Brain microvascular endothelial cell (primary cell): Measurements from ENCODE around the gene LRRC7.

Source experiments
- DNase-seq: peaks from one replicate; pipeline ENCODE4 v3.0.0-alpha.2; 2020
- H3K27ac ChIP-seq: fragments of 250-450 bp; sonication (Bioruptor Pico); 2 replicates; pipeline ENCODE4 v1.5.1; 2020; ENCODE audit warnings: mild to moderate bottlenecking, moderate library complexity
- H3K27me3 ChIP-seq: fragments of 250-450 bp; sonication (Bioruptor Pico); replicated peaks from 2 replicates; pipeline ENCODE4 v1.5.1; 2020; ENCODE audit warnings: mild to moderate bottlenecking
- H3K36me3 ChIP-seq: fragments of 250-450 bp; sonication (Bioruptor Pico); replicated peaks from 2 replicates; pipeline ENCODE4 v1.5.1; 2020; ENCODE audit warnings: mild to moderate bottlenecking
- H3K4me3 ChIP-seq: 2 replicates; pipeline ENCODE4 v1.5.1; 2011; ENCODE audit warnings: low read depth, mild to moderate bottlenecking, control low read depth, low read length, moderate library complexity
- CTCF ChIP-seq: IDR thresholded peaks from 2 replicates; pipeline ENCODE4 v1.5.1; 2011; ENCODE audit warnings: low read depth, mild to moderate bottlenecking, moderate library complexity, low read length, control low read depth, inconsistent platforms; ENCODE audit errors: missing control alignments
- in situ Hi-C: cut with HindIII; loops from 2 replicates; pipeline ENCODE4 v1.10.0; 2017; ENCODE audit warnings: low sequenced_read_pairs, low pct_ligation_motif_present

The LRRC7 gene

GRCh38 chr1:69998847-69999246, 431.1 kb downstream of the LRRC7 start:
- no peaks in the 10 kb centered on the region for H3K27me3 ChIP-seq
- no peaks in the 10 kb centered on the region for H3K36me3 ChIP-seq
- no peak for TF ChIP-seq CTCF
- DNase-seq: no peak
- in situ Hi-C loops: no loop called here
- H3K4me3 ChIP-seq: no peak overlapping the region
- no peak overlapping the region for H3K27ac ChIP-seq

- in situ Hi-C loops: no loop called here
- DNase-seq: no peak
These were observed 435.6 kb downstream of the LRRC7 start for GRCh38 chr1:70003211-70003908.

DNA sequence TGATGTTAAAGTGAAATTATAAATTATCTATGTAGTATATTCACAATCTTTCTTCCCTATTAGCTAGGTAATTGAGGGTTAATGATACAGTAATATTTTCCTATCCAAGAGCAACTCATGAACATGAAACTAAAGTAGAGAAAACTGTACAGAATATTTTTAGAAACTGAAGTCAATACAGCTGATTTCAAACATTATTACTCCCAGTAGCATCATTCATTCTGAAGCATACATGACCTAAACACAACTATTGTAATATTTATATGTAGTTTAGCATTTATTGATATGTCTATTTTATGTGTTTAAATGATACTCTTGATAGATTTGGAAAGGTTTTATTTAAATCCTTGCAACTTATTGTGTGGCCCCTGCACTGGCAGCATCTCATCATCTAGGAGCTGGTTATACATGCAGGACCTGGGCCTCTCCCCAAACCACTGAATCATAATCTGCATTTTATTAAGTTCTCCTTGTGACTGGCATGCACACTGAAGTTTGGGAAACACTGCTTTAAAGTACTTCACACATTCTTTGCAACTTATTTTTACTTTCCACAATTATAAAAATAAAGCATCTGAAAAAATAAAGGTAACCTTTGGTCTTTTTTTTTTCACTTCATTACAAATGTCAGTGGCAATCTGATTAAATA, 437.8 kb downstream of the LRRC7 start:
- no peak for TF ChIP-seq CTCF
- no peak for DNase-seq
- in situ Hi-C loops: no loop called here

More at GRCh38 chr1:70003211-70003908, 435.6 kb downstream of the LRRC7 start:
- H3K27me3 ChIP-seq: no peaks in the 10 kb centered on the region
- H3K27ac ChIP-seq: no peak overlapping the region
- TF ChIP-seq CTCF: no peak
- no peaks in the 10 kb centered on the region for H3K36me3 ChIP-seq
- H3K4me3 ChIP-seq: no peak overlapping the region

GRCh38 chr1:70008660-70009059, 440.9 kb downstream of the LRRC7 start:
- no peak overlapping the region for H3K4me3 ChIP-seq
- no peaks in the 10 kb centered on the region for H3K36me3 ChIP-seq
- TF ChIP-seq CTCF: no peak
- no peaks in the 10 kb centered on the region for H3K27me3 ChIP-seq
- H3K27ac ChIP-seq: no peak overlapping the region
- no peak for DNase-seq
- in situ Hi-C loops: no loop called here

More for the DNA sequence above, 437.8 kb downstream of the LRRC7 start:
- Histone ChIP-seq H3K4me3 (no peak overlapping the region), H3K27ac (no peak overlapping the region), H3K36me3 (no peaks in the 10 kb centered on the region), H3K27me3 (no peaks in the 10 kb centered on the region)

GRCh38 chr1:70017770-70018169, 450.0 kb downstream of the LRRC7 start:
- Histone ChIP-seq H3K27me3 (no peaks in the 10 kb centered on the region), H3K27ac (no peak overlapping the region), H3K36me3 (no peaks in the 10 kb centered on the region), H3K4me3 (no peak overlapping the region)
- in situ Hi-C loops: no loop called here
- no peak for TF ChIP-seq CTCF
- no peak for DNase-seq
